Panc1 (cell line): ENCODE results near the gene MTA3. TPM values are rescaled to one million over a fixed set of nuclear protein-coding genes. Genes with fewer than 3 reads are reported as not detected.

Source experiments
- ATAC-seq: fragments of 200-7000 bp; cut with Tn5 transposase; 2 replicates; pipeline ENCODE4 v1.9.1; 2020; ENCODE audit warnings: mild to moderate bottlenecking, moderate library complexity
- BruUV-seq: library from RNA; stranded (reverse); fragments of 400-500 nt; replicated peaks from 2 replicates; lab custom pipeline; 2021; lab: Mats Ljungman, UMichigan
- CTCF ChIA-PET: fragments of 300-600 bp; sonication (Branson Sonifier 250); formaldehyde crosslinking; loops from one replicate; lab custom pipeline; 2022; ENCODE audit warnings: antibody characterized with exemption; lab: Charles Lee
- POLR2A ChIA-PET: fragments of 300-600 bp; sonication (Branson Sonifier 250); formaldehyde crosslinking; loops from one replicate; lab custom pipeline; 2022; ENCODE audit warnings: antibody characterized with exemption; lab: Charles Lee
- DNase-seq: peaks from one replicate; pipeline ENCODE4 v3.0.0-alpha.2; 2010; ENCODE audit warnings: low read depth, low spot score
- H3K27ac ChIP-seq: 2 replicates; pipeline ENCODE4 v1.5.1; 2011; ENCODE audit warnings: mild to moderate bottlenecking, low read length, inconsistent platforms
- H3K27me3 ChIP-seq: fragments of 200-500 bp; sonication (Bioruptor generic); 2 replicates; pipeline ENCODE4 v1.6.0; 2014; ENCODE audit warnings: low read length, inconsistent platforms; ENCODE audit not compliant: control insufficient read depth, insufficient read depth
- H3K36me3 ChIP-seq: fragments of 200-500 bp; sonication (Bioruptor generic); 2 replicates; pipeline ENCODE4 v1.5.1; 2014; ENCODE audit warnings: inconsistent platforms, mild to moderate bottlenecking, low read length, moderate library complexity; ENCODE audit not compliant: control insufficient read depth, insufficient read depth
- H3K4me1 ChIP-seq: 2 replicates; pipeline ENCODE4 v1.5.1; 2011; ENCODE audit warnings: inconsistent platforms, mild to moderate bottlenecking, low read length, moderate library complexity; ENCODE audit not compliant: control insufficient read depth, insufficient read depth
- H3K4me3 ChIP-seq, 2 experiments: 2 replicates each; pipeline ENCODE4 v1.5.1; 2011 to 2012; ENCODE audit warnings: low read depth in 2 of 2, low read length in 2 of 2, mild to moderate bottlenecking in 2 of 2, inconsistent platforms in 1 of 2, moderate library complexity in 1 of 2
- H3K9me3 ChIP-seq: fragments of 200-500 bp; sonication (Bioruptor generic); 2 replicates; pipeline ENCODE4 v1.5.1; 2014; ENCODE audit warnings: low read depth, mild to moderate bottlenecking, inconsistent platforms, low read length, moderate library complexity; ENCODE audit not compliant: control insufficient read depth, insufficient read depth
- POLR2AphosphoS5 ChIP-seq: IDR thresholded peaks from 2 replicates; pipeline ENCODE4 v1.6.1; 2012; ENCODE audit warnings: mild to moderate bottlenecking, low read depth, low read length, moderate library complexity
- SIN3A ChIP-seq: IDR thresholded peaks from 2 replicates; pipeline ENCODE4 v1.6.1; 2012; ENCODE audit warnings: low read depth, mild to moderate bottlenecking, low read length, moderate library complexity, borderline replicate concordance; ENCODE audit not compliant: insufficient read depth
- TCF7L2 ChIP-seq: IDR thresholded peaks from 2 replicates; pipeline ENCODE4 v1.6.1; 2011; ENCODE audit warnings: mild to moderate bottlenecking, low read depth, low read length, inconsistent platforms
- in situ Hi-C: cut with HindIII; loops from 2 replicates; pipeline ENCODE4 v1.10.0; 2016; ENCODE audit warnings: low sequenced_read_pairs, low pct_unique_long_range_greater_than_20kb
- intact Hi-C: fragments of 100-400 bp; cut with micrococcal nuclease; formaldehyde crosslinking; loops from one replicate; pipeline ENCODE4 v1.10.0; 2022; ENCODE audit not compliant: unreplicated experiment
- total RNA-seq: library from RNA; stranded (reverse); gene quantifications from one replicate; pipeline ENCODE4 v1.2.1, GENCODE V29; 2021; ENCODE audit not compliant: unreplicated experiment
- TF ChIP-seq, protein P1 (sequence below): fragments of 450-650 bp; IDR thresholded peaks from 2 replicates; pipeline ENCODE4 v1.5.1; 2017; ENCODE audit warnings: mild to moderate bottlenecking
- TF ChIP-seq, protein P2 (sequence below), 2 experiments: IDR thresholded peaks; 2 replicates each; pipeline ENCODE4 v1.6.1; 2011 to 2012; ENCODE audit warnings: low read depth in 2 of 2, control low read depth in 1 of 2, low read length in 1 of 2, mild to moderate bottlenecking in 1 of 2, moderate library complexity in 1 of 2; ENCODE audit not compliant: insufficient read depth in 1 of 2

Gene MTA3
- total RNA-seq, 1 experiment from 2014 or later, result 65.6 TPM

DNA sequence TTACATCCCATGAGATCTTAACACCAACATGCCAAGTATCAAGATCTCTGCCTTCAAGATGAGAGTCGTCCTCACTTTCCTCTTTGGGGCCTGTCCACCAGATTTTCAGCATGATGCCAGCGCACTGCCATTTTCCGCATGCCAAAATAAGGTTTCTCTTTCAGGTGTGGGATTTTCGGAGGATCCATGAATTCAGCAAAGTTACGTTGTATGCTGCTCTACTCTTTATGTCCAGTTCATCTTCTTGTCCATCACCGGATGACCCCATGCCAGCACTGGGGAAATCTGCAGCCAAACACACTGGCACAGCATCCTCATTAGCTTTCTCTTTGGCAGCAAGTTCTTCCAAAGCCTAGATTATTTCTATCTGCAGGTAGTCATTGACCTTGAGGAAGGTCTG is 228.8 kb downstream of the MTA3 start:
- H3K9me3 ChIP-seq, result no peaks in the 10 kb centered on the region
- CTCF ChIA-PET, result no interaction called here
- H3K4me3 ChIP-seq, result no peak overlapping the region
- in situ Hi-C loops, result no loop called here
- no peaks in the 10 kb centered on the region for H3K27me3 ChIP-seq
- no TSS peak for BruUV-seq
- intact Hi-C loops, result no loop called here
- H3K36me3 ChIP-seq, result no peaks in the 10 kb centered on the region
- no peaks in the 10 kb centered on the region for H3K4me1 ChIP-seq
- no peak for ATAC-seq
- DNase-seq, result no peak
- POLR2A ChIA-PET, result no interaction called here
- no peak overlapping the region for H3K27ac ChIP-seq
- TF ChIP-seq SIN3A, result no peak
- TF ChIP-seq TCF7L2, result no peak
- TF ChIP-seq POLR2AphosphoS5, result no peak
- TF ChIP-seq, protein P1, sequence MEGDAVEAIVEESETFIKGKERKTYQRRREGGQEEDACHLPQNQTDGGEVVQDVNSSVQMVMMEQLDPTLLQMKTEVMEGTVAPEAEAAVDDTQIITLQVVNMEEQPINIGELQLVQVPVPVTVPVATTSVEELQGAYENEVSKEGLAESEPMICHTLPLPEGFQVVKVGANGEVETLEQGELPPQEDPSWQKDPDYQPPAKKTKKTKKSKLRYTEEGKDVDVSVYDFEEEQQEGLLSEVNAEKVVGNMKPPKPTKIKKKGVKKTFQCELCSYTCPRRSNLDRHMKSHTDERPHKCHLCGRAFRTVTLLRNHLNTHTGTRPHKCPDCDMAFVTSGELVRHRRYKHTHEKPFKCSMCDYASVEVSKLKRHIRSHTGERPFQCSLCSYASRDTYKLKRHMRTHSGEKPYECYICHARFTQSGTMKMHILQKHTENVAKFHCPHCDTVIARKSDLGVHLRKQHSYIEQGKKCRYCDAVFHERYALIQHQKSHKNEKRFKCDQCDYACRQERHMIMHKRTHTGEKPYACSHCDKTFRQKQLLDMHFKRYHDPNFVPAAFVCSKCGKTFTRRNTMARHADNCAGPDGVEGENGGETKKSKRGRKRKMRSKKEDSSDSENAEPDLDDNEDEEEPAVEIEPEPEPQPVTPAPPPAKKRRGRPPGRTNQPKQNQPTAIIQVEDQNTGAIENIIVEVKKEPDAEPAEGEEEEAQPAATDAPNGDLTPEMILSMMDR, result no peak
- TF ChIP-seq, protein P2, sequence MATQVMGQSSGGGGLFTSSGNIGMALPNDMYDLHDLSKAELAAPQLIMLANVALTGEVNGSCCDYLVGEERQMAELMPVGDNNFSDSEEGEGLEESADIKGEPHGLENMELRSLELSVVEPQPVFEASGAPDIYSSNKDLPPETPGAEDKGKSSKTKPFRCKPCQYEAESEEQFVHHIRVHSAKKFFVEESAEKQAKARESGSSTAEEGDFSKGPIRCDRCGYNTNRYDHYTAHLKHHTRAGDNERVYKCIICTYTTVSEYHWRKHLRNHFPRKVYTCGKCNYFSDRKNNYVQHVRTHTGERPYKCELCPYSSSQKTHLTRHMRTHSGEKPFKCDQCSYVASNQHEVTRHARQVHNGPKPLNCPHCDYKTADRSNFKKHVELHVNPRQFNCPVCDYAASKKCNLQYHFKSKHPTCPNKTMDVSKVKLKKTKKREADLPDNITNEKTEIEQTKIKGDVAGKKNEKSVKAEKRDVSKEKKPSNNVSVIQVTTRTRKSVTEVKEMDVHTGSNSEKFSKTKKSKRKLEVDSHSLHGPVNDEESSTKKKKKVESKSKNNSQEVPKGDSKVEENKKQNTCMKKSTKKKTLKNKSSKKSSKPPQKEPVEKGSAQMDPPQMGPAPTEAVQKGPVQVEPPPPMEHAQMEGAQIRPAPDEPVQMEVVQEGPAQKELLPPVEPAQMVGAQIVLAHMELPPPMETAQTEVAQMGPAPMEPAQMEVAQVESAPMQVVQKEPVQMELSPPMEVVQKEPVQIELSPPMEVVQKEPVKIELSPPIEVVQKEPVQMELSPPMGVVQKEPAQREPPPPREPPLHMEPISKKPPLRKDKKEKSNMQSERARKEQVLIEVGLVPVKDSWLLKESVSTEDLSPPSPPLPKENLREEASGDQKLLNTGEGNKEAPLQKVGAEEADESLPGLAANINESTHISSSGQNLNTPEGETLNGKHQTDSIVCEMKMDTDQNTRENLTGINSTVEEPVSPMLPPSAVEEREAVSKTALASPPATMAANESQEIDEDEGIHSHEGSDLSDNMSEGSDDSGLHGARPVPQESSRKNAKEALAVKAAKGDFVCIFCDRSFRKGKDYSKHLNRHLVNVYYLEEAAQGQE (IDR thresholded peaks at IDR 0.05; ENCODE audit: insufficient read depth in 1 of 2, low read depth in 2 of 2, low read length in 1 of 2), result no peak

DNA sequence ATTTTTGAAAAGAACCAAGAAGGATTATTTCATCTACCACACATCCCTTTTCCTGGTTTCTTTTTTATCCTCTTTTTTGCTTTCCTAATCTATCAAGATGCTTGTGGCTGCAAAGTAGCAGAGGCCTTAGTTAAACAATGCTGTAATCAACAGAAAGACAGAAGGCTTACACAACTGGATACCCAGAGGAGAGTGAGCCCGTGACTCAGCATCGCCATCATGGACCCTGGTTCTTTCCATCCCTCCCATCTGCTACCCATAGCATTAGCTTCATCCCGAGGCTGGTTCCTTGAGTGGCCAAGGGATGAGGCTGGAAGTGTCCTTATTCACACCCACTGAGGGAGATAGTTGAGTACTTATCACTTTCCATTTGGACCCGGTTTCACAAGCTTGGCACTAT is 231.4 kb downstream of the MTA3 start:
- ATAC-seq (no peak), DNase-seq (no peak)
- CTCF ChIA-PET, result no interaction called here
- POLR2A ChIA-PET, result no interaction called here
- in situ Hi-C loops (no loop called here), intact Hi-C loops (no loop called here)
- Histone ChIP-seq H3K4me1 (no peaks in the 10 kb centered on the region), H3K4me3 (no peak overlapping the region), H3K9me3 (no peaks in the 10 kb centered on the region), H3K36me3 (no peaks in the 10 kb centered on the region), H3K27me3 (no peaks in the 10 kb centered on the region), H3K27ac (no peak overlapping the region)
- BruUV-seq, result no TSS peak
- no peak for TF ChIP-seq TCF7L2
- TF ChIP-seq, protein P1, result no peak
- TF ChIP-seq POLR2AphosphoS5, result no peak
- TF ChIP-seq SIN3A, result no peak
- TF ChIP-seq, protein P2 (IDR thresholded peaks at IDR 0.05; ENCODE audit: insufficient read depth in 1 of 2, low read depth in 2 of 2, low read length in 1 of 2), result no peak
